GM19372 (cell line): ENCODE data around the gene AFG1L.
"Not testable (repeated sequence)": the region's sequence is repeated elsewhere in the genome, so short reads cannot be mapped to it uniquely, and the experiment has no call there.

Experiments used
- ATAC-seq: cut with Tn5 transposase; IDR thresholded peaks from one replicate; pipeline ENCODE4 v1.9.1; 2021; ENCODE audit warnings: mild to moderate bottlenecking, low read depth, moderate library complexity; ENCODE audit not compliant: unreplicated experiment

AFG1L gene

DNA sequence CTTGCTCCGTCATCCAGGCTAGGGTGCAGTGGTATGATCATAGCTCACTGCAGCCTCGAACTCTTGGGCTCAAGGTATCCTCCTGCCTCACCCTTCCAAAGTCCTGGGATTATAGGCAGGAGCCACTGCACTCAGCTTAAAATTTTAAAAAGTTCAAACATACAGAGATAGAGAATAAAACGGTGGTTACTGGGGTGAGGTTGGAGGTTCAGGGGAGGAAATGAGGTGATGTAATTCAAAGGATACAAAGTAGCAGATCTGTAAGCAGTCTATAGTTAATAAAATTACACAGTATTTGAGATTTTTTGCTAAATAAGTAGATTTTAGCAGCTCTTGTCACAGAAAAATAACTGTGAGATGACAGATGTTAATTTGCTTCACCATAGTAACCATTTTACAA is 7.5 kb upstream of the AFG1L start:
- no peak for ATAC-seq

GRCh38 chr6:108288742-108289141 is 6.1 kb upstream of the AFG1L start:
- no peak for ATAC-seq

- no peak for ATAC-seq
Observed at GRCh38 chr6:108291091-108291490, 3.8 kb upstream of the AFG1L start.

GRCh38 chr6:108292561-108292960 is 2.3 kb upstream of the AFG1L start:
- ATAC-seq: not testable (repeated sequence)

GRCh38 chr6:108293527-108294296 is 1.1 kb upstream of the AFG1L start:
- ATAC-seq: no peak

DNA sequence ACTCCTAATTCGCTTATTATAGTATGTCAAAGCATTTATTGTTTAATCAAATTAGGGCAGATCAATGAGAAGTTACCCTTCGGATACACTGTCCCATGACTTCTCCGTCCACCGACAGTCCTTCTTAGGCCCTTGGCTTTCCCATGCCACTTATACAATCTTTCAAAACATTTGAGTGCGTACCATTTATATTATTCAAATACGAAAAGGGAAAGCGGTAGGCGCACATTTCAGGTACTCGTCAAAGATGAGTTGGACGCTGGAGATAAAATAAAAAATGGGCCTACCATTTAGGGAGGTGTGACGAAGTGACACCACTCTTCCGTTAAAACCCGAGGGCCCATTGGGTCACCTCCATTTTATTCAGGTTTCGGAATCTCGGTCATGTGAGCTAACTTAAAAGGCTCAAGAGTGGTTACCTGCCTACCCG is 542 bp upstream of the AFG1L start:
- peak; percentile 21 for ATAC-seq

GRCh38 chr6:108295676-108296075 is 822 bp downstream of the AFG1L start:
- ATAC-seq: no peak

DNA sequence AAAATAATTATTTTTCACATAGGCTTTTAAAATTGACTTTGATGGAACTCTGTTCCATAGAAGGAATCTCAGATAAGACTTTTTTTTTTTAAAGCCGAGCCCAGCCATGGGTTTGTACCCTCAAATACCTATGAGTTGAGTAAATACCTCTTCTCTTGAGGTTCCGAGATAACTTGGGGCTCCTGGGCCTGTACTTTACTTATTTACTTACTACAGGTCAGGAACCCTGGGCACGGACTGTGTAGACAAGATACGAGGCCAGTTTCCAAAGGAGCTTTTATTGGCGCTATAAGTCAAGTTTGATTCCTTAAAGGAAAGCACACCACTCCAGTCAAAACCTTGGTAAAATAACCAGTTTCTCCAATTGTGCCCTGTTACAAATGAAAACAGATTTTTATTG is 7.5 kb downstream of the AFG1L start:
- no peak for ATAC-seq

GRCh38 chr6:108304646-108305045 is 9.8 kb downstream of the AFG1L start:
- ATAC-seq: no peak

DNA sequence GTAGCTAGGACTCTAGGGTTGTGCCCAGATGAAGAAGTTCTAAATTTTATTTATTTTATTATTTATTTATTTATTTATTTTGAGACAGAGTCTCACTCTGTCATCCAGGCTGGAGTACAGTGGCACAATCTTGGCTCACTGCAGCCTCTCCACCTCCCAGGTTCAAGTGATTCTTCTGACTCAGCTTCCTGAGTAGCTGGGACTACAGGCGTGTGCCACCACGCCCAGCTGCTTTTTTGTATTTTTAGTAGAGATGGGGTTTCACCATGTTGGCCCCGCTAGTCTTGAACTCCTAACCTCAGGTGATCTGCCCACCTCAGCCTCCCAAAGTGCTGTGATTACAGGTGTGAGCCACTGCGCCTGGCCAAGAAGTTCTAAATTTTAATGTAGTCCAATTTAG is 13.8 kb downstream of the AFG1L start:
- ATAC-seq: not testable (repeated sequence)

DNA sequence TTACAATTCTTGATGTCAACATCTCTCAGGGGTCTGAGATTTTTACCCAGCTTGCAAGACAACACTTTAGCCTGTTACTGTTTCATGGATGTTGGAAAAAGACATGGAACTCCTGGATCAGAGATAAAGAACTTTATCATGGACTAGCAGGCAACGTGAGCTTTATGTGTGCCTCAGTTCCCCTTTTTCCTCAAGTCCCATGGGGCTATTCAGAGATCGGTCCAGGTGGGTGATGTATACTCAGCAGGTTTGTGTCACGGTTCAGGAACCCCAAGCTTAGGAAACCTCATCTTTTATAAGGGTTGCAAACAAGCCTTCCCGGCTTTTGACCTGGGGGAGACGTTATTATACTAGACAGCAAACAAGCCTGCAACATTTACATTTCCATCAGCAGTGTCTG is 15.0 kb downstream of the AFG1L start:
- ATAC-seq: no peak

DNA sequence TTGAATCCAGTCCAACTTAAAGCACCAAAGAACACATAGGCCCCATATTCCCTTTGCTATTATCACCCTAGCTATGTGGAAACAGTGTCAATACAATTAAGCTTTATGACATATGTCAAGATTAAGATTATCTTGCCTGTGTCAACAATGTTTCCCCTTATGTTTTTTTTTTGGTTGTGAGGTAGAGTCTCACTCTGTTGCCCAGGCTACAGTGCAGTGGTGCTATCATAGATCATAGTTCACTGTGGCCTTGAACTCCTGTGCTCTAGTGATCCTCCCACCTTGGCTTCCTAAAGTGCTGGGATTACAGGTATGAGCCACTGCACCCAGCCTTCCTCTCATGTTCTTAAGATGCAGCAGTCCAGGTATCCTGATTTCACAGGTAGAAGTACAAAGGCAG is 17.8 kb downstream of the AFG1L start:
- ATAC-seq: no peak

DNA sequence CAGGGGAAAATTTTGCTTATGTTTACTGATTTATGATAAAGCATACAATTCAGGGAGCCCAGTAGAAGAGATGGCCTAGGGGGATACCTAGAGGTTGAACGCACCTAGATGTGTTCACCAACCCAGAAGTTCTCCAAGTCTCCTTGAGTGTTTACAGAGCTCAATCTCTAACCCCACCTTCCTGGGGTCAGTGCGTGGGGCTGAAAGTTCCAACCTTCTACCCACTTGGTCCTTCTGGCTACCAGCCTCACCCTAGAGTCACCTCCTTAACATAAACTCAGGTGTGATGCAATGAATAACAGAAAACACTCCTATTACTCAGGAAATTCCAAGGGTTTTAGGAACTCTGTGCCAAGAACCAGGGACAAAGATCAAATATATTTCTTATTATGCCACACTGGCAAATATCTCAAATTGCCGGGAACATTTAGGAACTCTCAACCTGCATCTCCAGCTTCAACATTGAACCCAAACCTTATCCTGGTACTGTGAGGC is 26.4 kb downstream of the AFG1L start:
- no peak for ATAC-seq

DNA sequence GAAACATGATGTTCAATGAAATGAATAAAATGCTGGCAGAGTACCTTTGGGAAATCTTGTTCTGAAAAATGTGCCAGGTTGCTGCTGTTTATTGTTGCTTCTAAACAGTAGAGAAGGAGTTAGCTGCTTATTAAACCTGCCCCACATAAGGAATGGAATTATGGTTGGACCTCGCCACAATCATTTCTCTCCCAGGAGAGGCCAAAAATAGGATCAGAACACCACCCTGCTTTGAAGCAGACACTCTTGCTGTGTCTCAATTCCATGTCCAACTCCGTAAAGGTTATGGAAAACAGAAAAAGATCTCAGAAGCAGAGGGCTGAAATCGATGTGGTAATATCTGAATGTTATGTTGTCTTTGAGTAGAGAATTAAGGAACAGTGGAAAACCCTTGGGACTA is 27.9 kb downstream of the AFG1L start:
- ATAC-seq: no peak

DNA sequence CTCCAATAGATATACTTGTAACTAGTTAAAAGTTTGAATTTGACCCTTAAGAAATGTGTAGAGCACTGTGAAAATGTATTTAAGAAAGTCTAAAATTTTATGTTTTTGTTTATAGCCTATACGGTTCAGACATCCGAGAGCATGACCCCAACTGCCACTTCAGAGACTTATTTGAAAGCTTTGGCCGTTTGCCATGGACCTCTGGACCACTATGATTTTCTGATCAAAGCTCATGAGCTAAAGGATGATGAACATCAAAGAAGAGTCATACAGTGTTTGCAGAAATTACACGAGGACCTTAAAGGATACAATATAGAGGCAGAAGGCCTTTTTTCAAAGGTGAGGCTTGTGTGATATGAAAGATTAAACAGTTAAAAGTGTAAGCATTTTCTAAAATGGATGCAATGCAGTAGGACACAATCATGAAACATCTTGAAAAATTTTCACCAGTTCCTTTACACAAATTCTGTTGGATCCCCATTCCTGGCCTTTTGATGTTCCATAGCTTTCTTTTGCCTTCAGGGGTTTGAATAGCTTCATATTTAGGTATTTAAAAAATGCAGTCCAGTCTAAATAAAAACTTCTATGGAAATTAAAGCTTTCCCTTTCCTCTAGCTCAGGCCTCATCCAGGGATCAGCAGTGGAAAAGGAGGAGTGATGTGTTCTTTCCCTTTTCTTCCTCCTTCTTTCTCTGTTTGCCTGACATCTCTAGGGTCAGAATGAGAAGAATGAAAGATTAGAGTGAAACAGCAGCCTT is 29.0 kb downstream of the AFG1L start:
- no peak for ATAC-seq

DNA sequence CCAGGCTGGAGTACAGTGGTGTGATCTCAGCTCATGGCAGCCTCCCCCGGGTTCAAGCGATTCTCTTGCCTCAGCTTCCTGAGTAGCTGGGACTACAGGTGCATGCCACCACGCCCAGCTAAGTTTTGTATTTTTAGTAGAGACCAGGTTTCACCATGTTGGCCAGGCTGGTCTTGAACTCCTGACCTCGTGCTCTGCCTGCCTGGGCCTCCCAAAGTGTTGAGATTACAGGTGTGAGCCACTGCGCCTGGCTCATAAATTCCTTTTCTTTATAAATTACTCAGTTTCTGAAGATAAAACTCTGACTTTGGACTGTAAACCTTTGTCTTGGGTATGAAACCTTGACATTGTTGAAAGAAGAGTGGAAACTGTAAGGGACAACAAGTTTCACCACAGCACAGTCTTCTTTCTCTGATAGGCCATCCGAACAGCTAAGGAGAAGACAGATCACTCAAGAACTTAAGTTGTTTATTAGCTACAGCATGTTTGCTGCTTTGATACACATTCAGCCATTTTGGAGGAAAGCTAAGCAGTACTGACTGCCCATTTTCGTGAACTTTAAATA is 35.4 kb downstream of the AFG1L start:
- not testable (repeated sequence) for ATAC-seq

DNA sequence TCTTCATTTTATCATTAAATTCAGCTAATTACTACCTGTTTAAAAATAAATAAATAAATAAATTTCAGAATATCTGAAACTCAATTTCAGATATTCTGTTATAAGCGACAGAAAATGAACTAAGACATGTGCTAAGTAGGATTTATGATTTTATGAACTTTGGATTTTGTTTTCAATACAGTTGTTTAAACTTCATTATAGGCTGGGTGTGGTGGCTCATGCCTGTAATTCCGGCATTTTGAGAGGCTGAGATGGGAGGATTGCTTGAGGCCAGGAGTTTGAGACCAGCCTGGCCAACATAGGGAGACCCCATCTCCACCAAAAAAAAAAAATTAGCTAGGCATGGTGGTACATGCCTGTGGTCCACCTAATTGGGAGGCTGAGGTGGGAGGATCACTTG is 36.0 kb downstream of the AFG1L start:
- no peak for ATAC-seq

GRCh38 chr6:108331982-108332381 is 37.1 kb downstream of the AFG1L start:
- no peak for ATAC-seq

DNA sequence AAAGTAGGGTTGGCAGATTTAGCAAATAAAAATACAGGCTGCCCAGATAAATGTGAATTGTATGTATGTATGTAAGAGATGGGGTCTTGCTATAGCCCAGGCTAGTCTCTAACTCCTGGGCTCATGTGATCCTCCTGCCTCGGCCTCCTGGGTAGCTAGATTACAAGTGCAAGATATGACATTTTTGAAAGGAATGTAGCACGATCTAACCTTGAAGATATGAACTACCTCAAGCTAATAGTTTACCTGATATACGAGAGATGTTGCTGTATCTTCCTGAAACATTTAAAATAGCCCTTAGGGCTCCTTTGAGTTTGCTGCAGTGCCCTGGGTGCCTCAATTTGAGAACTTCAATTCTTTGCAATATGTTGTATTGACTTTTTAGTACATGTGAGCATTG is 42.1 kb downstream of the AFG1L start:
- ATAC-seq: no peak

DNA sequence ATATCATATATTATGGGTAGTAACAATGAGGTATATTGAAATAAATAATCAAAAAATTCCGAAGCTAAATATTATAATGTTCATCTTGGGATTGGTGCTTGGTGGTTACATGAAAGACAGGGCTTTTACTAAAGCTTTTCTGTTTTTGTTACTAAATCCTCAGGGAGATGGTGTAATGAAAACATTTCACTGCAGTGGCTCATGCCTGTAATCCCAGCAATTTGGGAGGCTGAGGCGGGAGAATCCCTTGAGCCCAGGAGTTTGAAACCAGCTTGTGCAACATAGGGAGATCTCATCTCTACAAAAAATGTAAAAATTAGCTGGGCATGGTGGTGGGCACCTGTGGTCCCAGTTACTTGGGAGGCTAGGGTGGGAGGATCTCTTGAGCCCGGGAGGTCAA is 42.9 kb downstream of the AFG1L start:
- ATAC-seq: no peak

GRCh38 chr6:108341372-108341771 is 46.5 kb downstream of the AFG1L start:
- no peak for ATAC-seq
